GM21367 (cell line): ENCODE measurements around the gene IL33.

Experiments used
- ATAC-seq: cut with Tn5 transposase; IDR thresholded peaks from one replicate; pipeline ENCODE4 v1.9.1; 2021; ENCODE audit not compliant: unreplicated experiment

Gene IL33

DNA sequence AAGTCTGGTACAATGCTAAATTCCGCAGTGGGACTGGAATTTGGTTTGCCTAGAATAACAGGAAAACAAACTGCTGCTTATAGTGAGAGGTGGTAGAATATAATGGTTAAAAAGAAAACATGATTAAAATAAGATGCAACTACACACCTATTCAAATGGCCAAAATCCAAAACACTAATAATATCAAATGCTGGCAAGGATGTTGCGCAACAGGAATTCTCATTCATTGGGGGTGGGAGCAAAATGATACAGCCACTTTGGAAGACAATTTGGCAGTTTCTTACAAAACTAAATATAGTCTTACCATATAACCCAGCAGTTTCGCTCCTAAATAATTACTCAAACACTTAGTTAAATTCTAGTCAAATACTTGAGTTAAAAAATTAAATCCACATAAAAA, 61.8 kb downstream of the IL33 start:
- no peak for ATAC-seq

DNA sequence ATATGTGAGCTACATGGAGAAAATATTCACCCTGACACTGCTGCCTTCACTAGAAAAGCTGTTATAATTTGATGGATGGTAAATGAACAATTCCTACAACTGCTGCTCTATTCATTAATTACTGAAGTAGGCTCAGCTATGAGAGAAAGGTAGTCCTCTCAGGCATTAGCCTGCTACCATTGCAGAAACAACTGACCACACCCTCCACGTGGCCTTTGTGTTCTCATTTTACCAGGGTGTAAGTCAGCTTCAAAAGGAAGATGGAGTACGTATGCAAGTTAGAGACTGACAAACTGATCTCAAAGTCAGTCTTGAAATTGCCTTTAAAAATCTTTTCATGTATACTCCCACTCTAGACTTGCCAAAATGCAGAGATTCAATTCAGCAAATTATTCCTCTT, 86.3 kb downstream of the IL33 start:
- ATAC-seq: no peak

DNA sequence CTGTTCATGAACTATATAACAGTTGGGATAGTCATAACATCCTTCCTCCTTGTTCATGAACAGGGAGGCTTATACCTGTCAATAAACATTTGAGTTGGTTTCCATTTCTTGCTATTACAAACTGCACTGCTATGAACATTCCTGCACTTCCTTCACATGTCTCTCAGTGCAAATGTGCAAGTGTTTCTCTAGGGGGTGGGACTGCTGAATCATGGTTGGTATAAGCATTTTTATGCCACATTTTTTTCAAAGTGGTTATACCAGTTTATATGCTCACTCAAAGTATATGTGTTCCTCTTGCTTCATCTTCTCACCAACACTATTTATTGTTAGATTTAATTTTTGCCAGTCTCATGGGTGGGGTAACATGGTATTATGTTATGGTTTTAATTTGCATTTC, 86.8 kb downstream of the IL33 start:
- ATAC-seq: no peak

DNA sequence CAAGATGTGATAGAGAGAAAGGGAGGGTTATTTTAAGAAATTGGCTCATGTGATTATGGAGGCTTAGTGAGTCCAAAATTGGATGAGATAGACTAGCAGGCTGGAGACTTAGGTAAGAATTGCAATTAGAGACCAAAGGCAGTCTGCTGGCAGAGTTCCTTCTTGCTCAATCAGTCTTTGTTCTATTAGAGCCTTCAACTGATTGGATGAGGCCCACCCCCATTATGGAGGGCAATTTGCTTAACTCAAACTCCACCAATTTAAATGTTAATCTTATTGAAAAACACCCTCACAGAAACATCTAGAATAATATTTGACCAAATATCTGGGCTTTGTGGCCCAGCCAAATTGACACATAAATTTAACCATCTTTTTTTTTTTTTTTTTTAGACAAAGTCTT, 88.6 kb downstream of the IL33 start:
- no peak for ATAC-seq

DNA sequence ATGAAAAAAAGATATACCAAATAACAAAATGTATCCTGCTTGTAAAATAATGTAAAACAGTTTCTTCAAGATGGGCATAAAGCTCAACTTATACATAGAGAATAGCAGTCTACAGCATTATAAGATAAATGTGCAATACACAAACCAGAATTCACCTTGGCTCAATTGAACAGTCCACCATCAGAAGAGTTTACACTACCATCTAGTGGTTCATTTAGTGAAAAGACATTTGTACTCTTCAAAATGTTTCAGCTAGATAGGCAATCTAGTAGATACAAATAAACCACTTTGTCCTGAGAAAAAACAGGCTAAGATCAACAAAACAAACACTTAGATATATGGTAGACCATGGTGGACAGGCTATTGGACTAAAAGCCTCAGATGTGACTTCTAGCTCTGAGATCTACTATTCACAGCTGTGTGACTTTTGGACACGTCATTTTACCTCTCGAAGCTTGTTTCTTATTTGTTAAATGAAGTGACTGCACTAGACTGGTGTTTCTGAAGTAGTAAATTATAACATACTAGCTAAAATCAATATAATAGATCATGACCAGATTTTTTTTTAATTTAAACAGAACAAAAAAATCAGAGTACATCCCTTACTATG, 90.5 kb downstream of the IL33 start:
- ATAC-seq: no peak
